ENCODE results near the gene SEZ6. TPM values are rescaled to one million over a fixed set of nuclear protein-coding genes. Genes with fewer than 3 reads are reported as not detected.

SEZ6 gene
- total and polyA plus RNA-seq, 2 donors from 2014 or later, result not detected

DNA sequence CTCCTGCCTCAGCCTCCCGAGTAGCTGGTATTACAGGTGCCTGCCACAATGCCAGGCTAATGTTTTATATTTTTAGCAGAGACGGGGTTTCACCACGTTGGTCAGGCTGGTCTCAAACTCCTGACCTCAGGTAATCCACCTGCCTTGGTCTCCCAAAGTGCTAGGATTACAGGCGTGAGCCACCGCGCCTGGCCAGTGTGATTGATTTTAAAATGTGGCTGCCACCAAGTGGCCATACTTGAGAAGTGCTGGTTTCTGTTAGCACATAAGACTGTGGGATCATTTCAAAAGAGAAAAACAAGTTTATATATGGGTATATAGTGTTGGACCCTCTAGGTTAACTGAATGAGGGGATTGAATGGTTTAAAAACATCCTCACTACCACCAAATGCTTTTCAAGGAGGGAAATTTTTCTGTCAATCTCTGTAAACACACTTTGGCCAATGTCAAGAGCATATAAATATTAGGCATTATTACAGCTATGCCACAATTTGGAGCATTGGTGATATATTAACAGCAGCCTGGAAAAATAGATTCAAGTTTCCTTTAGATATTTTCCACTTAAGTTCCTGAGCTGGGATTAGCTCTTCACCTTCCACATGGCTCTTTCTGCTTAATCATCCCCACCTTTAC, 89.4 kb downstream of the SEZ6 start:
- Histone ChIP-seq H3K4me3 (ENCODE audit: low read length in 3 of 3) (no peak overlapping the region), H3K9me3 (ENCODE audit: control insufficient read depth in 2 of 3, insufficient read depth in 1 of 3, low read length in 3 of 3) (no peaks in the 10 kb centered on the region), H3K36me3 (ENCODE audit: control insufficient read depth in 2 of 3, insufficient read depth in 3 of 3, low read length in 3 of 3) (peaks cover 26 to 85% (median 54%) of the 10 kb centered on the region in 3 donors), H3K27ac (ENCODE audit: low read depth in 2 of 2, low read length in 2 of 2) (no peak overlapping the region), H3K4me1 (ENCODE audit: control insufficient read depth in 2 of 3, insufficient read depth in 2 of 3, low read depth in 1 of 3, low read length in 3 of 3) (peaks cover 0 to 4% (median 0%) of the 10 kb centered on the region in 3 donors), H3K9ac (ENCODE audit: low read length in 3 of 3) (no peak overlapping the region), H3K27me3 (ENCODE audit: control insufficient read depth, insufficient read depth, low read length) (no peaks in the 10 kb centered on the region)
- no peak for FAIRE-seq
- peak in 3 of 5 donors; percentile 39 to 65 (median 49) for DNase-seq
- intact Hi-C loops (cut with DNase I), result loop anchor here (5.0 kb wide), 1 partner anchor 154 kb away; no protein-coding TSS in a partner anchor
- TF ChIP-seq, protein P1, sequence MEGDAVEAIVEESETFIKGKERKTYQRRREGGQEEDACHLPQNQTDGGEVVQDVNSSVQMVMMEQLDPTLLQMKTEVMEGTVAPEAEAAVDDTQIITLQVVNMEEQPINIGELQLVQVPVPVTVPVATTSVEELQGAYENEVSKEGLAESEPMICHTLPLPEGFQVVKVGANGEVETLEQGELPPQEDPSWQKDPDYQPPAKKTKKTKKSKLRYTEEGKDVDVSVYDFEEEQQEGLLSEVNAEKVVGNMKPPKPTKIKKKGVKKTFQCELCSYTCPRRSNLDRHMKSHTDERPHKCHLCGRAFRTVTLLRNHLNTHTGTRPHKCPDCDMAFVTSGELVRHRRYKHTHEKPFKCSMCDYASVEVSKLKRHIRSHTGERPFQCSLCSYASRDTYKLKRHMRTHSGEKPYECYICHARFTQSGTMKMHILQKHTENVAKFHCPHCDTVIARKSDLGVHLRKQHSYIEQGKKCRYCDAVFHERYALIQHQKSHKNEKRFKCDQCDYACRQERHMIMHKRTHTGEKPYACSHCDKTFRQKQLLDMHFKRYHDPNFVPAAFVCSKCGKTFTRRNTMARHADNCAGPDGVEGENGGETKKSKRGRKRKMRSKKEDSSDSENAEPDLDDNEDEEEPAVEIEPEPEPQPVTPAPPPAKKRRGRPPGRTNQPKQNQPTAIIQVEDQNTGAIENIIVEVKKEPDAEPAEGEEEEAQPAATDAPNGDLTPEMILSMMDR (IDR thresholded peaks at IDR 0.05; ENCODE audit: borderline replicate concordance, extremely low read depth, insufficient read depth), result peak; percentile 67

DNA sequence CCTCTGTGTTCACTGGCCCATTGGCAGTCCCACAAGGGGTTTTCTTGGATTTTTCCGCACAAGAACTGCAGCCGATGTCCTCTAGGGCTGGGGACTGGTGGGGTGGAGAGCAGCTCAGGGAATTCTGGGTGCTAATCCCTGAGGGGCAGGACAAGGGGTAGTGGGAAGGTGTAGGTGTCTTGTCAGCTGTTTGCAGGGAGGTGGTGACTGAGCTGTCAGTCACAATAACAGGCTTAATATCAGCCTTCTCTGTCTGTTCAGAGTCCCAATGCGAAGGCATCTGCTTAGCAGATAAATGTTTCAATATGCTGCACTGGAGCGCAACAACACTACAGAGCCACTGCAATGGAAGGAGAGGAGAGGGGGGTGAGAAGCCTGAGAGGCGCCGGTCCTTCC, 92.9 kb downstream of the SEZ6 start:
- intact Hi-C loops (cut with DNase I), result no loop called here
- TF ChIP-seq, protein P1 (IDR thresholded peaks at IDR 0.05; ENCODE audit: borderline replicate concordance, extremely low read depth, insufficient read depth), result no peak

DNA sequence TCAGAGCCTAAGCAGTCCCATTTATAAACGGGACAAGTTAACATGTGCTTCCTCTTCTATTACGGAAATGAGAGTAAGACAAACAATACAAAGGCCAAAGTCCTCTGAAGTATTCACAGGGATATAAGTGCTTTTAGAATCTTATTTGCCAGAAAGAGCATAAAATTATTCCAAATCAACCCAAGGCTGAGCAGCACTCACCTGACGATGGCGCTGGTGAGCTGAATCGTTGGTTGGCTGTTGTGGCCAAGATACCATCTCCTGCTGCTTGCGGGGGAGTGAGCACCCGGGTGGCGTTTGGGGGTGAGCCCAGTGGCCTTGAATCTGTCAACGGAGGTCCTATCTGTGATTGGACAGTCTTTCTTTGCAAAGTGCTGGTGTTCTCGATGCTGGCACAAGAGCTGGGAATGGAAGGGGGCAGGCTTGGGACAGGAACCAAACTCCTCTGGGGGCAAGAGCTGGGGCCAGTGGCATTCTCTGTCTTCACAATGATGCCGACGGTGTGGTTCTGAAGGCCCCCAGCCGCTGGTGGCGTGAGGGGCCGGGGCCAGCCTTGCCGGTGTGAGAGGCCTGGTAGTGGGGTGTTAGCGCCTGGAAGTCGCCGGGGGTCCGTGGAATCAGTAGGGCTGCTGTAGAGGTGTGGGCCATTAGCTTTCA, 93.4 kb downstream of the SEZ6 start:
- intact Hi-C loops (cut with DNase I), result no loop called here
- H3K4me1 ChIP-seq (ENCODE audit: control insufficient read depth in 2 of 3, insufficient read depth in 2 of 3, low read depth in 1 of 3, low read length in 3 of 3), result peaks cover 0 to 4% (median 0%) of the 10 kb centered on the region in 3 donors
- DNase-seq, result no peak
- H3K27me3 ChIP-seq (ENCODE audit: control insufficient read depth, insufficient read depth, low read length), result no peaks in the 10 kb centered on the region
- no peak overlapping the region for H3K9ac ChIP-seq (ENCODE audit: low read length in 3 of 3)
- H3K27ac ChIP-seq (ENCODE audit: low read depth in 2 of 2, low read length in 2 of 2), result no peak overlapping the region
- H3K36me3 ChIP-seq (ENCODE audit: control insufficient read depth in 2 of 3, insufficient read depth in 3 of 3, low read length in 3 of 3), result peaks cover 36 to 94% (median 58%) of the 10 kb centered on the region in 3 donors
- no peak overlapping the region for H3K4me3 ChIP-seq (ENCODE audit: low read length in 3 of 3)
- no peak for FAIRE-seq
- H3K9me3 ChIP-seq (ENCODE audit: control insufficient read depth in 2 of 3, insufficient read depth in 1 of 3, low read length in 3 of 3), result no peaks in the 10 kb centered on the region
- TF ChIP-seq, protein P1 (IDR thresholded peaks at IDR 0.05; ENCODE audit: borderline replicate concordance, extremely low read depth, insufficient read depth), result no peak

More for the DNA sequence above, 92.9 kb downstream of the SEZ6 start:
- Histone ChIP-seq H3K4me1 (ENCODE audit: control insufficient read depth in 2 of 3, insufficient read depth in 2 of 3, low read depth in 1 of 3, low read length in 3 of 3) (peaks cover 0 to 4% (median 0%) of the 10 kb centered on the region in 3 donors), H3K27me3 (ENCODE audit: control insufficient read depth, insufficient read depth, low read length) (no peaks in the 10 kb centered on the region), H3K27ac (ENCODE audit: low read depth in 2 of 2, low read length in 2 of 2) (no peak overlapping the region), H3K9me3 (ENCODE audit: control insufficient read depth in 2 of 3, insufficient read depth in 1 of 3, low read length in 3 of 3) (no peaks in the 10 kb centered on the region), H3K9ac (ENCODE audit: low read length in 3 of 3) (no peak overlapping the region), H3K36me3 (ENCODE audit: control insufficient read depth in 2 of 3, insufficient read depth in 3 of 3, low read length in 3 of 3) (peaks cover 36 to 93% (median 59%) of the 10 kb centered on the region in 3 donors), H3K4me3 (ENCODE audit: low read length in 3 of 3) (no peak overlapping the region)
- DNase-seq, result no peak
- FAIRE-seq, result no peak
